ENCODE data around the gene YAF2. TPM values are rescaled to one million over a fixed set of nuclear protein-coding genes. Genes with fewer than 3 reads are reported as not detected.
A peak's percentile ranks its signal among the peaks of the same experiment; 100 is the strongest.

The YAF2 gene
- total RNA-seq, 3 donors from 2014 or later, result 19.0 to 37.8 (median 22.2) TPM

DNA sequence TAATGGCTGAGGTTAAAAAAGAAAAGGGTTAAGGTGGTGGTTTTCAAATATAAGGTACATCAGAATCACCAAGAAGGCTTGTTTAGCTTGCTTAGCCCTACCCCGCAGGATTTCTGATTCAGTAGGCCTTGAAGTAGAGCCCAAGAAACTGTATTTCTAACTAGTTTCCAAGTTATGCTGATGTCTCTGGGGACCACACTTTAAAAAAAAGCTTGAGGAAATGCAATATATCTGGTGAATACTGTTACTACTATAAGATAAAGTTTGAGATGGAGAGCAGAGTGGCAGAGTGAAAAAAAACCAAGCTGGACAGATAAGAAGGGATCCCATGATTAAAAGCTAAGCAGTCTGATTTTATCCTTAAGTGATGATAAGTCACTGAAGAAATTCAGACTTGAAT lies 75.1 kb downstream of the YAF2 start:
- no peak for ATAC-seq
- Histone ChIP-seq H3K36me3 (ENCODE audit: low read depth) (no peaks in the 10 kb centered on the region), H3K4me3 (no peak overlapping the region), H3K4me1 (ENCODE audit: low read depth) (no peaks in the 10 kb centered on the region), H3K9me3 (no peaks in the 10 kb centered on the region)
- TF ChIP-seq, protein P1, sequence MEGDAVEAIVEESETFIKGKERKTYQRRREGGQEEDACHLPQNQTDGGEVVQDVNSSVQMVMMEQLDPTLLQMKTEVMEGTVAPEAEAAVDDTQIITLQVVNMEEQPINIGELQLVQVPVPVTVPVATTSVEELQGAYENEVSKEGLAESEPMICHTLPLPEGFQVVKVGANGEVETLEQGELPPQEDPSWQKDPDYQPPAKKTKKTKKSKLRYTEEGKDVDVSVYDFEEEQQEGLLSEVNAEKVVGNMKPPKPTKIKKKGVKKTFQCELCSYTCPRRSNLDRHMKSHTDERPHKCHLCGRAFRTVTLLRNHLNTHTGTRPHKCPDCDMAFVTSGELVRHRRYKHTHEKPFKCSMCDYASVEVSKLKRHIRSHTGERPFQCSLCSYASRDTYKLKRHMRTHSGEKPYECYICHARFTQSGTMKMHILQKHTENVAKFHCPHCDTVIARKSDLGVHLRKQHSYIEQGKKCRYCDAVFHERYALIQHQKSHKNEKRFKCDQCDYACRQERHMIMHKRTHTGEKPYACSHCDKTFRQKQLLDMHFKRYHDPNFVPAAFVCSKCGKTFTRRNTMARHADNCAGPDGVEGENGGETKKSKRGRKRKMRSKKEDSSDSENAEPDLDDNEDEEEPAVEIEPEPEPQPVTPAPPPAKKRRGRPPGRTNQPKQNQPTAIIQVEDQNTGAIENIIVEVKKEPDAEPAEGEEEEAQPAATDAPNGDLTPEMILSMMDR (IDR thresholded peaks at IDR 0.05), result no peak
- no peak for DNase-seq
- intact Hi-C loops (cut with DNase I, micrococcal nuclease), result no loop called here

DNA sequence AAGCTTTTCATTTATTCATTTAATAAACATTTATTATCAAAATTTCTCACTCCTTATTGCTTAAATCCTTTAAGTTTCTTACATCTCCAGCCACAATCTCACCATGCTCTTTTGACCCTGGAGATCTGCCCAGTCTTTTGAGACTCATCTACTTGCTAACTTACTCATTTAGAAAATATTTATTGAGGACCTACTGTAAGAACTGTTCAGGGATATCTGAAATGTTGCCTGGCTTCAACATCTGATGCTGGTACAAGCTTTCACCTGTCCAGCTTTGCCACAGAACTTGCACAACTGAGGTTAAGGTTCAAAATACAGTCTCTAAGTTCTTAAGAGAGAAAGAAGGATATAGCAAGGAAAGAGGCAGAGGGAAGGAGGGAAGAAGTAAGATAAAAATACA lies 75.9 kb downstream of the YAF2 start:
- ATAC-seq (no peak), DNase-seq (no peak)
- H3K36me3 ChIP-seq (ENCODE audit: low read depth), result no peaks in the 10 kb centered on the region
- no peaks in the 10 kb centered on the region for H3K9me3 ChIP-seq
- TF ChIP-seq, protein P1 (IDR thresholded peaks at IDR 0.05), result no peak
- no peak overlapping the region for H3K4me3 ChIP-seq
- intact Hi-C loops (cut with DNase I, micrococcal nuclease), result no loop called here
- no peaks in the 10 kb centered on the region for H3K4me1 ChIP-seq (ENCODE audit: low read depth)

- no peak for DNase-seq
These were observed 76.5 kb downstream of the YAF2 start for GRCh38 chr12:42161529-42161928.

DNA sequence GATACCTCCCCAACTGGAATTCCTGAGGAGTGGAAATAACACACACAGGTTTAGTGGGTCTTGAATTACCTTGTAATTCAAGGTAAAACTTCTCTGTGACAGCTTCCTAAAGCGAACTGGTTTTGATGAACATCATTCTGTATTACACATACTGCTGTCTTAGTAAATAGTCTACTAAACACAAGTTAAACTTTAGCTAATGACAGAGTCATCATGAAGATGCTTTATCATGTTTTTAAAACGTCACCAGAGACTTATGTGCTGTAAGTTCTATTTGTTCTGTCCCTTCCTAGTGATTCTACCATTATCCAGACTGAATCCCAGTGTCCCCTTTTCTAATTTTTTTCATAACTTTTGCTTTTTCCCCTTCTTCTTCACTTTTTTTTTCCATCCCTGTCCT lies 81.8 kb downstream of the YAF2 start:
- H3K36me3 ChIP-seq (ENCODE audit: low read depth), result no peaks in the 10 kb centered on the region
- no peaks in the 10 kb centered on the region for H3K9me3 ChIP-seq
- DNase-seq (no peak), ATAC-seq (no peak)
- H3K4me3 ChIP-seq, result no peak overlapping the region
- intact Hi-C loops (cut with DNase I, micrococcal nuclease), result no loop called here
- no peaks in the 10 kb centered on the region for H3K4me1 ChIP-seq (ENCODE audit: low read depth)
- TF ChIP-seq, protein P1 (IDR thresholded peaks at IDR 0.05), result no peak

More at GRCh38 chr12:42161529-42161928, 76.5 kb downstream of the YAF2 start:
- H3K4me1 ChIP-seq (ENCODE audit: low read depth), result no peaks in the 10 kb centered on the region
- H3K4me3 ChIP-seq, result no peak overlapping the region
- TF ChIP-seq, protein P1 (IDR thresholded peaks at IDR 0.05), result no peak
- no peaks in the 10 kb centered on the region for H3K9me3 ChIP-seq
- ATAC-seq, result no peak
- intact Hi-C loops (cut with DNase I, micrococcal nuclease), result no loop called here
- H3K36me3 ChIP-seq (ENCODE audit: low read depth), result no peaks in the 10 kb centered on the region

DNA sequence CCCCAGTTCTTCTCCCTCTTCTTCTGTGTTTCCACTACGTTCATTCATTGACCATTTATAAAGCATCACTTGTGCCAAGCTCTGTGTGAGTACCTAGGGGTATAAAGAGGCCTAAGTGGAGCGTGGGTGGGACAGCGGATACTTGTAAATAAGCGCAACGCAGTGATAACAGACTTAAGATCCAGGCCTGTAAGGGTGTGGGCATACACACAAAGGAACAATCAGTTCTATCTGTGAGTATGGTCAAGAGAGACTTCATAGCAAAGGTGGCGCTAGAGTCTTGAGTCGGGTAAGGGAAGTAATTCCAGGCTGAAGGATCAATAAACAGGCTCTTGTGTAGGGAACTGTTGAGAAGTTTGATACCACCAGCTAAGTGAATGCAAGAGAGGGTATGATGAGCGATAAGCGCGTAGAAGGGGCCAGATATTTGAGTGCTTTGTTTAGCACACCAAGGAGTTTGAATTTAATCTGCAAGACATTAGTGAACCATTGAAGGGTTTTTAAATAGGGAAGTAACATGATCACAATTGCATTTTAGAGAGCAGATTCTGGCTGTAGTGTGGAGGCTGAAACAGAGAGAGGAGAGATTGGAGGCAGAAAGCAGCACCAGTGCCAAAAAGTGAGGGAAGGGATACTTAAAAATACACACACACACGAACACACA lies 92.4 kb downstream of the YAF2 start:
- H3K4me3 ChIP-seq, result no peak overlapping the region
- H3K4me1 ChIP-seq (ENCODE audit: low read depth), result peaks cover 8% of the 10 kb centered on the region
- H3K36me3 ChIP-seq (ENCODE audit: low read depth), result no peaks in the 10 kb centered on the region
- DNase-seq, result peak in 1 of 3 donors; percentile 38
- intact Hi-C loops (cut with DNase I, micrococcal nuclease), result loop anchor here (10.0 kb wide), 1 partner anchor 179 kb away; the partner anchor contains the start of genes PPHLN1 (in 2 of the 2) and ZCRB1 (in 2 of the 2)
- no peaks in the 10 kb centered on the region for H3K9me3 ChIP-seq
- TF ChIP-seq, protein P1 (IDR thresholded peaks at IDR 0.05), result no peak
- ATAC-seq, result peak; percentile 9
